Fibroblast of pulmonary artery (primary cell): Measurements from ENCODE around the gene ABHD13.

Source experiments
- DNase-seq: peaks from one replicate; pipeline ENCODE4 v3.0.0-alpha.2; 2010; ENCODE audit warnings: low read depth
- H3K4me3 ChIP-seq: replicated peaks from 2 replicates; pipeline ENCODE4 v1.5.1; 2011; ENCODE audit warnings: low read depth, mild to moderate bottlenecking, control low read depth, low read length, moderate library complexity
- CTCF ChIP-seq: IDR thresholded peaks from 2 replicates; pipeline ENCODE4 v1.5.1; 2011; ENCODE audit warnings: mild to moderate bottlenecking, control low read depth, low read length, inconsistent platforms; ENCODE audit errors: missing control alignments

The ABHD13 gene

DNA sequence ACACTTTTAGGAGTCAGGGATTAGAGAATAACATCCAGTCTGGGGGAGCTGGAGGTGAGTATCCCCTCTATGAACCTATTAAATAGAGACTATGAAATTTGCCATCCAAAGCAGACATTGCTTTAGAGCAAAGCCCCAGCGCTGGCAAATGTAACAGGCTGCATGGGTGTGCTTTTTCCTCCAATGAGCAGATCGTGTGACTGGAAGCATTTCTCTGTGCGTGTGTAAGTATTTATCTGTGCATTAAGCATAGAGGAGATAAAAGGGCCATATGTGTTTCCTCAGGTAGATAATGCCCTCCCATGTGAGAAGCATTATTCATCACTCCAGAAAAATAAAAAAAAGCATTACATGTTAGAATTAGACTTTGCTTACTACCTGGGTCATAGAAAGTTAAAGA lies 52.2 kb downstream of the ABHD13 start:
- TF ChIP-seq CTCF = no peak
- DNase-seq = no peak
- peak overlapping the region; percentile 49 for H3K4me3 ChIP-seq

GRCh38 chr13:108272333-108272732 lies 54.1 kb downstream of the ABHD13 start:
- TF ChIP-seq CTCF = no peak
- H3K4me3 ChIP-seq = no peak overlapping the region
- no peak for DNase-seq

DNA sequence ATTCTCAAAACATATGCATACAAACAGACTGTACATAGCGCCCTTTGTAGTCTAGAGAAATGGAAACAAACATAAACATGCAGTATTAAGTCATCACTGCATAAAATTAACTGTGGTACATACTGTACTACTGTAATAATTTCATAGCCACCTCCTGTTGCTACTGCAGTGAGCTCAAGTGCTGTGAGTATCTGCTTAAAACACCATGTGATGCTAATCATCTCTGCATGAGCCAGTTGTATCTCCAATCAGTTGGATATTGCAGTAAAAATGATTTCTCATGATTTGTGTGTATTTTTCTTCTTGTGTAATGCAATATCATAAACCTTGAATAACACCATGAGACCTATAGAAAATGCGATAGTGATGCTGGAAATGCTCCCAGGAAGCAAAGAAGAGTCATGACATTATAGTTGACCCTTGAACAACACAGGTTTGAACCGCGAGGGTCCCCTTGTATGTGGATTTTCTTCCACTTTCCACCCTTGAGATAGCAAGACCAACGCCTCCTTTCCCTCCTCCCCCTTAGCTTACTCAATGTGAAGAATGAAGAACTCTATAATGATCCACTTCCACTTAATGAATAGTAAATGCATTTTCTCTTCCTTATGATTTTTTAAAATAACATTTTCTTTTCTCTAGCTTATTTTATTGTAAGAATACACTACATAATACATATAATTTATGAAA lies 55.4 kb downstream of the ABHD13 start:
- DNase-seq = no peak
- no peak for TF ChIP-seq CTCF
- no peak overlapping the region for H3K4me3 ChIP-seq

DNA sequence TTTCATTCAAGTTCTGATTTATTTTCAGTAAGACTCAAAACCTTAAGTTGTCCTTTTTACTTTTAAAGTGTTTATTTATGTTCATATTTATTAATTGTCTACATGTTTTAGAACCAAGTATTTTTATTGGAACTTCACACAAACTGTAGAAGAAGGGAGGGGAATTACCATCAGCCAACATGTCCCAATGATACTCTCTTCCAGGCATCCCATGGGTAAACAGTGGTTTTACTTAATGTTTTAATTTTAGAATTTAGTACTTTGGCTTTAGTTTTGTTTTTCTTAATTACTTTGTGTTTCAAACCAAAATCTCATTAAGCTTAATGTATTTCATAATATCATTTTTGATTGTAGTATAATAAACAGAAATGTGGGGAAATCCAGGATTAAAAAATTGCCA lies 56.5 kb downstream of the ABHD13 start:
- no peak for TF ChIP-seq CTCF
- no peak overlapping the region for H3K4me3 ChIP-seq
- no peak for DNase-seq

DNA sequence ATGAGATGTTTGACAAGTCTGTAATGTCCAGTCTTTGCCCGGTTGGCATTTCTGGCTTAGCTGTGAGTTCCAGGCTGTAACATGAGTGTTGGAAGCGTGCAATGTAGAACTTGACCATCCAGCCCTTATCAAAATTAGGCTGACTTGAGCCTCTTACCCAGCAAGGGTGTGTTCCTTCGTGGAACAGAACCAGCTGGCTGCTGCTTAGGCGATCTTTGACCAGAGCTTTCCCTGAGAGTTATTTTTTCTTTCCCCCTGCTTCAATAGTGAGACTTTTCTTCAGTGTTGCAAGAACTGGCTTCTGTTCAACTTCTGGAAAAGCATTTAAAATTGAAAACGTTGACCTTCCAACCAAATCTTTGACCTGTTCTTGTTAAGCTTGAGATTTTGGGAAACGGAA lies 57.9 kb downstream of the ABHD13 start:
- peak; percentile 39 for DNase-seq
- TF ChIP-seq CTCF = no peak
- no peak overlapping the region for H3K4me3 ChIP-seq

GRCh38 chr13:108278466-108278865 lies 60.3 kb downstream of the ABHD13 start:
- TF ChIP-seq CTCF = no peak
- no peak for DNase-seq
- H3K4me3 ChIP-seq = no peak overlapping the region

DNA sequence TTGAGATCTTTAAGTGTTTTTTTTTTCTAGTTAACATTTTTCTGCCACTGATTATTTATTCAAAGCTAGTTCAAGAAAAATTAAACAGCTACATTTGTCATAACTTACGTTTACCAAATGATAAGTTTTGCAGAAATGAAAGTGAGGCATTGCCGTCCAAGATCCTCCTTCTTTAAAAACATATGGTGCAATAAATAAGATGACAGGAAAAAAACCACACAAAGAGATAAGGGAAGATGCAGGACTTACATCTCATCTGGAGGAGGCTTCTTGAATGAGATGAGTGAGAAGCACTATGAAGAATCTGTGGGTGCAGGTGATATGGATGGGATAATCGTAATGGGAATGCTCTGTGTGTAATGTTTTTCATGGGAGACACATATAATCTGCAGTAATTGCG lies 63.7 kb downstream of the ABHD13 start:
- no peak for DNase-seq
- TF ChIP-seq CTCF = no peak
- H3K4me3 ChIP-seq = no peak overlapping the region
